Measurements from ENCODE around the gene TMEM151A.

DNA sequence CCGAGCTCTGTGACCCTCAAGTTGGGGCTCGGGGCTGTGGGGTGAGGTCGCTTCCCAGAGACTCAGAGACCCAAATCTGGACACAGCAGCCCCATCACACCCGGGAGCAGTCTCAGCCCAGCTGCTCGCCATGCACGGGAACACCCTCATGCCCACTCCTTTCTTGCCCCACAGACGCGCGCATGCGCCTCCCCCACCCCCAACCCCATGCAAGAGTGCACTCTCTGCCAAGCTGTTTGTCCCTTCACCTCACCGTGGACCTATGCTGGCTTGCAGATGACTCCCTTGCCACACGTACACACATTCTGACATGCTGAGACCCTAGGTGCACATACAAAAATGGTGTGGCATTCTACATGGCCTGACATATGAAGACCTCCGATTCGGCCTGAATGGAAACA is 25.6 kb downstream of the TMEM151A start:
- TF ChIP-seq POLR2A (IDR thresholded peaks at IDR 0.05) (no peak), CTCF (IDR thresholded peaks at IDR 0.05 in 4 of 5, conservative IDR thresholded peaks at IDR 0.05 in 1 of 5) (no peak)

All from gastrocnemius medialis (tissue), 4 donors.